HEK293 (cell line): ENCODE results near the gene RIMS4.

Source experiments
- IKZF3 ChIP-seq: fragments of 450-650 bp; IDR thresholded peaks from 2 replicates; pipeline ENCODE4 v1.5.0; 2018; ENCODE audit warnings: missing biosample characterization, mild to moderate bottlenecking, missing genetic modification characterization, moderate library complexity
- ZFP41 ChIP-seq: fragments of 450-650 bp; formaldehyde crosslinking; IDR thresholded peaks from 2 replicates; pipeline ENCODE4 v1.5.1; 2016; ENCODE audit warnings: missing biosample characterization, missing genetic modification characterization, borderline replicate concordance
- ZSCAN18 ChIP-seq: fragments of 450-650 bp; formaldehyde crosslinking; IDR thresholded peaks from 2 replicates; pipeline ENCODE4 v1.5.1; 2016; ENCODE audit warnings: missing biosample characterization, missing genetic modification characterization

- TF ChIP-seq ZFP41 (tag by site-specific recombination) (no peak), IKZF3 (tag by site-specific recombination) (0 out of 2 replicates have a peak, but pooled peaks have one; percentile 65), ZSCAN18 (tag by site-specific recombination) (0 out of 2 replicates have a peak, but pooled peaks have one; percentile 20)
These were observed 81.4 kb downstream of the RIMS4 start for GRCh38 chr20:44728801-44729443.
